Neural cell (in vitro differentiated cells): ENCODE results near the gene PPFIBP1.

ENCODE experiments used
- CTCF ChIP-seq: fragments of 450-650 bp; IDR thresholded peaks from 2 replicates; pipeline ENCODE4 v1.5.1; 2014; ENCODE audit warnings: antibody characterized with exemption, mild to moderate bottlenecking, moderate library complexity; ENCODE audit not compliant: poor library complexity, severe bottlenecking
- SMC3 ChIP-seq: fragments of 450-650 bp; conservative IDR thresholded peaks from 2 replicates; pipeline ENCODE4 v1.6.1; 2014; ENCODE audit warnings: antibody characterized with exemption, mild to moderate bottlenecking, moderate library complexity; ENCODE audit not compliant: poor library complexity

GRCh38 chr12:27608890-27609289, 84.9 kb downstream of the PPFIBP1 start:
- TF ChIP-seq CTCF (no peak), SMC3 (no peak)
